NCI-H1436 treated with DMSO at 0.1 percent for 48 hours (cell line): ENCODE measurements around the gene COLEC12.
"Not testable (repeated sequence)": the region's sequence is repeated elsewhere in the genome, so short reads cannot be mapped to it uniquely, and the experiment has no call there.

Experiments used
- DNase-seq: peaks from one replicate; lab custom pipeline; 2025; lab: John Stamatoyannopoulos, UW

The COLEC12 gene

GRCh38 chr18:413233-413632 lies 87.3 kb downstream of the COLEC12 start:
- DNase-seq: no peak

- DNase-seq: no peak
Measured at GRCh38 chr18:410047-410455, 90.5 kb downstream of the COLEC12 start.

- no peak for DNase-seq
Measured at GRCh38 chr18:408367-408766, 92.1 kb downstream of the COLEC12 start.

- no peak for DNase-seq
Measured at GRCh38 chr18:407626-408224, 92.8 kb downstream of the COLEC12 start.

- no peak for DNase-seq
Measured at GRCh38 chr18:407191-407590, 93.3 kb downstream of the COLEC12 start.

- no peak for DNase-seq
Measured at GRCh38 chr18:406677-407076, 93.8 kb downstream of the COLEC12 start.

GRCh38 chr18:405006-405405 lies 95.5 kb downstream of the COLEC12 start:
- DNase-seq: not testable (repeated sequence)

GRCh38 chr18:404061-404636 lies 96.4 kb downstream of the COLEC12 start:
- DNase-seq: no peak

GRCh38 chr18:402129-402528 lies 98.4 kb downstream of the COLEC12 start:
- DNase-seq: no peak

- no peak for DNase-seq
Measured at GRCh38 chr18:400456-400855, 100.0 kb downstream of the COLEC12 start.

- no peak for DNase-seq
Measured at GRCh38 chr18:399631-400135, 100.8 kb downstream of the COLEC12 start.

- DNase-seq: no peak
Measured at GRCh38 chr18:398935-399630, 101.4 kb downstream of the COLEC12 start.

- no peak for DNase-seq
Measured at GRCh38 chr18:396556-396955, 103.9 kb downstream of the COLEC12 start.

- DNase-seq: no peak
Measured at GRCh38 chr18:396251-396555, 104.3 kb downstream of the COLEC12 start.

GRCh38 chr18:395456-396250 lies 104.8 kb downstream of the COLEC12 start:
- DNase-seq: no peak

GRCh38 chr18:394987-395362 lies 105.5 kb downstream of the COLEC12 start:
- DNase-seq: no peak

- no peak for DNase-seq
Measured at GRCh38 chr18:394262-394986, 106.1 kb downstream of the COLEC12 start.

- DNase-seq: no peak
Measured at GRCh38 chr18:393574-393957, 106.9 kb downstream of the COLEC12 start.

- no peak for DNase-seq
Measured at GRCh38 chr18:392928-393573, 107.5 kb downstream of the COLEC12 start.

GRCh38 chr18:390741-391478 lies 109.6 kb downstream of the COLEC12 start:
- no peak for DNase-seq
